ENCODE results near the gene HAPLN1. TPM values are rescaled to one million over a fixed set of nuclear protein-coding genes. Genes with fewer than 3 reads are reported as not detected.

HAPLN1 gene
- total RNA-seq = not detected

- Mint-ChIP-seq H3K36me3 (ENCODE audit: low read depth) (no peaks in the 10 kb centered on the region), H3K27ac (no peak within 1 kb of the TSS), H3K4me1 (ENCODE audit: low read depth) (peaks cover 7% of the 10 kb centered on the region), H3K4me3 (peak within 1 kb of the TSS; percentile 16), H3K27me3 (peaks cover 46% of the 10 kb centered on the region), H3K9me3 (no peaks in the 10 kb centered on the region)
- POLR2A ChIA-PET = no interaction called here
- intact Hi-C loops (cut with micrococcal nuclease) = no loop called here
- DNase-seq = no peak
- no peak for TF ChIP-seq CTCF (IDR thresholded peaks at IDR 0.05)
- no peak for ATAC-seq
- CTCF ChIA-PET = interaction anchor here (1.9 kb wide), 1 partner anchor 9 kb away, joined by 6 read pairs; no protein-coding TSS in a partner anchor
Observed at GRCh38 chr5:83720836-83721537, at the start of gene HAPLN1. TSS of gene HAPLN1 (minus strand) at chr5:83720855. CDS start at chr5:83673523, 47,332 bp downstream.

- Mint-ChIP-seq H3K4me1 (ENCODE audit: low read depth) (no peaks in the 10 kb centered on the region), H3K36me3 (ENCODE audit: low read depth) (no peaks in the 10 kb centered on the region), H3K4me3 (no peak overlapping the region), H3K9me3 (peaks cover 9% of the 10 kb centered on the region), H3K27me3 (no peaks in the 10 kb centered on the region), H3K27ac (no peak overlapping the region)
- no peak for DNase-seq
- intact Hi-C loops (cut with micrococcal nuclease) = no loop called here
- no peak for TF ChIP-seq CTCF (IDR thresholded peaks at IDR 0.05)
- no peak for ATAC-seq
- ChIA-PET POLR2A (no interaction called here), CTCF (interaction anchor here (0.6 kb wide), 1 partner anchor 140 kb away, joined by 3 read pairs; no protein-coding TSS in a partner anchor)
Observed at GRCh38 chr5:83767409-83767992, 46.8 kb upstream of the HAPLN1 start.

- intact Hi-C loops (cut with micrococcal nuclease) = no loop called here
- Mint-ChIP-seq H3K27ac (no peak overlapping the region), H3K9me3 (peaks cover 9% of the 10 kb centered on the region), H3K4me3 (no peak overlapping the region), H3K36me3 (ENCODE audit: low read depth) (no peaks in the 10 kb centered on the region), H3K27me3 (no peaks in the 10 kb centered on the region), H3K4me1 (ENCODE audit: low read depth) (no peaks in the 10 kb centered on the region)
- ChIA-PET POLR2A (no interaction called here), CTCF (no interaction called here)
- DNase-seq = no peak
- no peak for TF ChIP-seq CTCF (IDR thresholded peaks at IDR 0.05)
- ATAC-seq = no peak
Observed at GRCh38 chr5:83764101-83764500, 43.4 kb upstream of the HAPLN1 start.

GRCh38 chr5:83760579-83760978, 39.9 kb upstream of the HAPLN1 start:
- no peaks in the 10 kb centered on the region for H3K4me1 Mint-ChIP-seq (ENCODE audit: low read depth)
- no peaks in the 10 kb centered on the region for H3K36me3 Mint-ChIP-seq (ENCODE audit: low read depth)
- H3K4me3 Mint-ChIP-seq = no peak overlapping the region
- no peaks in the 10 kb centered on the region for H3K9me3 Mint-ChIP-seq
- ChIA-PET POLR2A (no interaction called here), CTCF (no interaction called here)
- no peaks in the 10 kb centered on the region for H3K27me3 Mint-ChIP-seq
- H3K27ac Mint-ChIP-seq = no peak overlapping the region
- no peak for TF ChIP-seq CTCF (IDR thresholded peaks at IDR 0.05)
- no peak for ATAC-seq
- DNase-seq = no peak
- intact Hi-C loops (cut with micrococcal nuclease) = no loop called here

GRCh38 chr5:83752700-83753099, 32.0 kb upstream of the HAPLN1 start:
- Mint-ChIP-seq H3K4me3 (no peak overlapping the region), H3K27me3 (no peaks in the 10 kb centered on the region), H3K36me3 (ENCODE audit: low read depth) (no peaks in the 10 kb centered on the region), H3K4me1 (ENCODE audit: low read depth) (no peaks in the 10 kb centered on the region), H3K9me3 (peaks cover 7% of the 10 kb centered on the region), H3K27ac (no peak overlapping the region)
- no peak for ATAC-seq
- CTCF ChIA-PET = no interaction called here
- TF ChIP-seq CTCF (IDR thresholded peaks at IDR 0.05) = no peak
- no peak for DNase-seq
- intact Hi-C loops (cut with micrococcal nuclease) = no loop called here
- POLR2A ChIA-PET = no interaction called here

All from activated CD8-positive, alpha-beta T cell treated with anti-CD3 and anti-CD28 coated beads for 36 hours (primary cell).